Hepatocyte (in vitro differentiated cells): ENCODE results near the gene TINCR. TPM values are rescaled to one million over a fixed set of nuclear protein-coding genes. Genes with fewer than 3 reads are reported as not detected.

Experiments
- polyA plus RNA-seq: library from polyadenylated mRNA; unstranded; fragments of >200 nt; fragmentation: Nextera tagmentation; extraction: Ambion mirVana; gene quantifications from 2 replicates; pipeline ENCODE4 v1.2.1, GENCODE V29; 2016
- small RNA-seq: library from RNA; depleted of rRNA; stranded (forward); fragments of <200 nt; gene quantifications from one replicate; pipeline ENCODE3, GENCODE V24; 2014
- total RNA-seq: library from RNA; depleted of rRNA; stranded (reverse); fragments of >200 nt; gene quantifications from 2 replicates; pipeline ENCODE4 v1.2.3, GENCODE V29; 2014

Gene TINCR
- total and polyA plus RNA-seq, 2 experiments from 2014 or later = 1.8 to 2.4 TPM

Small RNAs within 50 kb of the gene (small RNA-seq; reads per million reads assigned to genes)
- not detected for gene SNRPEP4

Other genes starting within 250 kb of the TINCR start
- gene PTPRS, start 227.1 kb downstream of the TINCR start, total RNA-seq = 39.1 and 65.5 TPM in 2 replicates
- 21.9 and 25.7 TPM in 2 replicates for gene PTPRS, start 227.1 kb downstream of the TINCR start, polyA plus RNA-seq
- not detected in 2 replicates for gene ZNRF4, start 112.5 kb downstream of the TINCR start, total RNA-seq
- not detected in 2 replicates for gene ZNRF4, start 112.5 kb downstream of the TINCR start, polyA plus RNA-seq
- gene SAFB2, start 54.8 kb upstream of the TINCR start, total RNA-seq = 21.1 and 22.7 TPM in 2 replicates
- gene SAFB2, start 54.8 kb upstream of the TINCR start, polyA plus RNA-seq = 42.6 and 67.5 TPM in 2 replicates
- gene SAFB, start 55.1 kb upstream of the TINCR start, total RNA-seq = 42.0 and 50.2 TPM in 2 replicates
- gene SAFB, start 55.1 kb upstream of the TINCR start, polyA plus RNA-seq = 75.8 and 96.3 TPM in 2 replicates
- gene MICOS13, start 112.6 kb upstream of the TINCR start, total RNA-seq = 32.3 and 38.2 TPM in 2 replicates
- gene MICOS13, start 112.6 kb upstream of the TINCR start, polyA plus RNA-seq = 120 and 157 TPM in 2 replicates
- gene HSD11B1L, start 113.1 kb upstream of the TINCR start, total RNA-seq = 14.0 and 14.9 TPM in 2 replicates
- 25.1 and 26.0 TPM in 2 replicates for gene HSD11B1L, start 113.1 kb upstream of the TINCR start, polyA plus RNA-seq
- 637 and 1,059 TPM in 2 replicates for gene RPL36, start 122.3 kb upstream of the TINCR start, total RNA-seq
- 917 and 990 TPM in 2 replicates for gene RPL36, start 122.3 kb upstream of the TINCR start, polyA plus RNA-seq
- gene LONP1, start 152.2 kb upstream of the TINCR start, total RNA-seq = 61.6 and 63.0 TPM in 2 replicates
- gene LONP1, start 152.2 kb upstream of the TINCR start, polyA plus RNA-seq = 79.1 and 79.2 TPM in 2 replicates
- gene CATSPERD, start 152.7 kb upstream of the TINCR start, total RNA-seq = not detected in 2 replicates
- not detected in 2 replicates for gene CATSPERD, start 152.7 kb upstream of the TINCR start, polyA plus RNA-seq
- gene PRR22, start 216.8 kb upstream of the TINCR start, total RNA-seq = 0.13 and 1.2 TPM in 2 replicates
- gene PRR22, start 216.8 kb upstream of the TINCR start, polyA plus RNA-seq = 2.9 and 5.5 TPM in 2 replicates
- 24.9 and 26.7 TPM in 2 replicates for gene DUS3L, start 223.2 kb upstream of the TINCR start, total RNA-seq
- gene DUS3L, start 223.2 kb upstream of the TINCR start, polyA plus RNA-seq = 28.9 and 44.9 TPM in 2 replicates
- gene NRTN, start 237.1 kb upstream of the TINCR start, total RNA-seq = 2.7 and 5.6 TPM in 2 replicates
- gene NRTN, start 237.1 kb upstream of the TINCR start, polyA plus RNA-seq = 31.1 and 35.6 TPM in 2 replicates